Renal cortex interstitium (tissue), 11 donors: ENCODE measurements around the gene RPTOR. TPM values are rescaled to one million over a fixed set of nuclear protein-coding genes. Genes with fewer than 3 reads are reported as not detected.

Source experiments
- DNase-seq, 11 donors: peaks; one replicate each; pipeline ENCODE4 v3.0.0-alpha.2; 2013; ENCODE audit warnings: low read depth in 9 of 11, low spot score in 4 of 11; ENCODE audit errors: extremely low read depth in 1 of 11
- polyA plus RNA-seq, 3 donors: library from polyadenylated mRNA; unstranded; fragments of 120-200 nt; gene quantifications; one replicate each; pipeline ENCODE4 v1.2.1, GENCODE V29; 2013; ENCODE audit not compliant: insufficient read length in 3 of 3

Gene RPTOR
- polyA plus RNA-seq, 3 donors, result 17.2 to 22.5 (median 21.4) TPM

DNA sequence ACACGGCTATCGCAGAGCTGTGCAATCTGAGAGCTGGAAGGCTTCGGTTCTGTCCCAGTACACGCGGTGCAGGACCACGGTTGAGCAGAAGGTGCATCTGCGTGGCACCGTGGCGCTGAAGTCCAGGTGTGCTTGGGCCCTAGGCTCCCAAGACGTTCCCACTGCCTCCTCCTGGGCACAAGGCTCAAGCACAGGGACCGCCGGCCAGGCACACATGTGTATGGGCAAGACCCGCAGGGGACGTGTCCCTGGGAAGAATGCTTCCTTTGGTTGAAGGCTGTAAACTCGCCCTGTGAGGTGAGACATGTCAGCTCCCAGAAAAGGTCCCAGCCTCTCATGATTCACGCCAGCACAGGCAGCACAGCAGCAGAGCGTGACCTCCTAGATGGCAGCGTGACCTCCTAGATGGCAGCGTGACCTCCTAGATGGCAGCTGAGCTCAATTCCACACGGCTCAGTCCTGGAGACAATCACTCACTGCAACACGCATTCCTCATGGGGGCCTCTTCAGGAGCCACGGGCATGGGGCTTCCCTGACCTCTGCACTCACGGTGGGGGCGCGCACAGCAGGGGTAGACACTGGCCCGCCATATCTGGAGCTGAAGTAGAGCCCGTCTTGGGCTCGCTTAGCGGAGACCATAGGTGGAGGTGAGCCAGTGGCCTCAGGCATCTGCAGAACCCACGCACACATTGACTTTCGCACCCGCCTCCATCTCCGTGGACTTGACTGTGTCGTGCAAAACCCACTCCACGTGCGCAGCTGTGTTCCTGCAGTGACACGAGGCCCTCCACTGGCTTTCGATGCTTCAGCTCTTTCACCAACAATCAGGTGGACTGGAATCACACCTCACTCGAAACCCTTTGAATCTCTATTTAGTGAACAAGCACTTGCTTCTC, 362.0 kb downstream of the RPTOR start:
- no peak for DNase-seq

DNA sequence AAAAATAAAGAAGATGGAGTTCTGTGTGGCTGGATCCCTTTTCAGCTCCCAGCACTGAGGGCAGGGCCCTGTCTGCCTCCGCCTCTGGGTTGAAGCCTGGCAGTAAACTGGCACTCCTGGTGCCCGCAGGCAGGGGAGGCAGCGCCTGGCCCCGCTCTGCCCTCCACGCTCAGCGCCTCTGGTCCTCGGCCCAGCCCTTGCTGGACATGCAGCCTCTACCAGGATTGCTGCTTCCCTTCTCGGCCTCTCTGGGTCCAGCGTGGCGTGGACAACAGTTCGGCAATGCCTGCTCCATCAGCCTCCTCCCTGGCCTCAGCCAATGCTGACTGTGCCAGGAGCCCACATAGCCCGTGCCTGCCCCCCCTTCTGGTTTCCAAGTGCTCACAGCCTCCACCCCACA, 362.6 kb downstream of the RPTOR start:
- no peak for DNase-seq

DNA sequence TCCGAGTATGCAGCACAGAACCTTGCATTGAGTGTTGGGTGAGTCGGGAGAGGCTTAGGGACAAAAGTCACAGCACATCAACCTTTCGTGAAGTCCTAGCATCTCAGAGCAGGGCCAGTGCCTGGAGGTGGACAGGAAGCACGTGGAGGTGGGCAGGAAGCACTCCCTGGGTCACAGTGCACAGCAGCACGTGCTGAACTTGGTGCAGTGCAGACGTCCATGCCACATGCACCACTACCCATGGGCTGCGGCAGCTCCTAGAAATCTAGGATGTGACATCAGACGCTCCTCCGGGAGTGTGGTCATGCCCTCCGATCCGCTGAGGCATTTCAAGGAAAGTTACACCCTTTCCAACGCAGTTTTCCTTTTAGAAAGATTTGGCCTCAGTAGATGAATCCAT, 363.6 kb downstream of the RPTOR start:
- no peak for DNase-seq

DNA sequence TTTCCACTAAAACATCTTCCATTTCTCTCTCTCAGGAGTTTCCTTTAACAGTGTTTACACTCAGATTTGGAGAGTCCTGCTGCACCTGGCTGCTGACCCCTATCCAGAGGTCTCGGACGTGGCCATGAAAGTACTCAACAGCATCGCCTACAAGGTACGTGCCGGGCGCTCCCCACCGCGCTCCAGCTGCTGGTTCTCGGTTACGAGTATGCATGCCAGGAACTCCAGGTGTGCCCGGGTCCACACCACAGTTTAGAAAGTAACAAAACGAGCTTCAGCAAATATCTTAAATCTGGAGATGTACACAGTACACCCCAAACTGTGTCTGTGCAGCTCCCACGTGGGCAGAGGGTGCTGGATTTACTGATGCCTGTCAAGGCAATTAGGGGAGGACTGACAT, 364.1 kb downstream of the RPTOR start:
- DNase-seq, result no peak

DNA sequence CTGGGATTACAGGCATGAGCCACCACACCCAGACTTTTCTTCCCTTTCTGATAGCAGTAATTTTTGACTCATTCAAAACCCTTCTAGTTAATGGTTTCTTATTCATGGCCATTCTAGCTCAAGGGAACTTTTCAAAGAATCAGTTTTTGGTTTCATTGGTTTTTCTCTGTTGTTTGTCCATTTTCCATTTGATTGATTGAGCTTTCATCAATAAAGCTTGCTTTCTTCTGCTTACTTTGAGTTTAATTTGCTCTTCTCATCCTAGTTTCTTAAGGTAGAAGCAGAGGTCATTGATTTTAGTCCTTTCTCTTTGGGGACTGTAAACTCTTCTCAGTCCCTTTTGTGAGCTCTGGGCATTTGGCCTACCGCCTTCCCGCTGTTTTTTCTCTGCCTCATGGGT, 365.0 kb downstream of the RPTOR start:
- no peak for DNase-seq

DNA sequence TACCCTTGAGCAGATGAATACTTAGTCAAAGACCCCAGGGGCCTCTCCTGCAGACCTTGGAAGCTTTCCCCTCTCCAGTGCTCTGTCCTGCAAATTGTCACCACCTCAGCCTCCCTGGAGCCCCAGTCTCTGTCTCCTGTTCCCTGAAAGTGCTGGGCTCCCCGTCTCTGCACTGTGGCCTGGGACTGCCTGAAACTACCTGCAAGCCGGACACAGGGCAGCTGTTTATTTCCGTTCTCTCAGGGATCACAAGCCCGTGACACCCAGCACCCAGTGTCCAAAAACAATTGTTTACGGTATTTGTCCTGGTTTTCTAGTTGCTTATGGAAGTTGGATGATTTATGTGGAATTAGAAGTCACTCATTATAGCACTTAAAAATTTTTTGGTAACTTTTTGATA, 365.4 kb downstream of the RPTOR start:
- DNase-seq, result no peak

DNA sequence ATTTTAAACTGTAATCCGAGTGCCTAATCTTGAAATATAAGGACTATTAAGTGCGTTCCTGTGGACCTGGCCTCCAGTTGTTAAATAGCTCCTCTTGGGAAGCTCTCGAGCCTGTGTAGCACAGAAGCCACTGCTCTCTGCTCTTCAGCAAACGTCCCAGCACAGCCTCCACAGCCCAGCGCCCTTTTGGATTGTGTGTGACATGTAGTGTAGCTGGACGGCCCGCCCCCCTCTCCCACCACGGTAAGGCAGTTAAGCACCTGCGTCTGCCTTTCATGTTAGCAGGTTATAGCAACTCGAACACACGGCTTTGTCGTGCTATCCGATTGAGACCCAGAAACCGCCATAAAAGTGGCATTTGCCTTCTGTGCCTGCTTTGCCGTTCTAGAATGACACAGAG, 367.8 kb downstream of the RPTOR start:
- no peak for DNase-seq

DNA sequence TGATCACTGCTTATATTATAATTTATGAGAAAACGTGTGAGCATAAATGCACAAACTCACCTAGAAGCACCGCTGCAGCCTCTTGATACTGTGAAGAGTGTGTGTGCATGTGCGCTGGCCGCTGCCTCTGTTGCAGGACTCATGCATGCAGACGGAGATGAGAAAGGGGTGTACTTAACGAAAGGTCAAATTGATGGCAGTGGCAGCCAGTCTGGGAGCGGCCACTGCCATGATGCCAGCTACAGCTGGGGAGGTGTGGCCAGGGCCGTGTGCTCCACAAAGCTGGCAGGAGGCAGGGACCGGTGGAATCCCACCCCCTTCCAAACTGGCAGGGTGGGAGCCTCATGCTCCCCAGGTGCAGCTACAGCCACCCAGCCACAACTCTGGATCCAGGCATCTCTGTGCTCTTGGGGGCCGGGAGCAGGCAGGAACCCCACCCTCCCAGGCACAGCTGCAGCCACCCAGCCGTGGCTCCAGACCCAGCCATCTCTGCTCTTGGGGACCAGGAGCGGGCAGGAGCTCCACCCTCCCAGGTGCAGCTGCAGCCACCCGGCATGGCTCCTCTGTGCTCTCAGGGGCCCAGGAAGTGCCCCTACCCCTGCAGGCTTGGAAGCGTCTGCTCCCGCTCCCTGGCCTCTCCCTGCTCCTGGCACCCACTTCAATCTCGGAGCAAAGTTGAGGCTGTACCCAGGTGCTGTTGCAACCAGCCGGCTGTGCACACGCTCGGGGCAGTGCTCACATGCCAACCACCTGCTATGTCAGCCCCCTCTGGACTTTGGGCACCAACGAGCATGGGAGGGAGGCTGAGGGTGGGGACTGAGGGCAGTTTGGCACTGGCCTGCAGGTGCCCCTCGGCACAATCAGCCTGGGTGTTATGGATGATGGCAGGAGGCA, 369.5 kb downstream of the RPTOR start:
- no peak for DNase-seq

DNA sequence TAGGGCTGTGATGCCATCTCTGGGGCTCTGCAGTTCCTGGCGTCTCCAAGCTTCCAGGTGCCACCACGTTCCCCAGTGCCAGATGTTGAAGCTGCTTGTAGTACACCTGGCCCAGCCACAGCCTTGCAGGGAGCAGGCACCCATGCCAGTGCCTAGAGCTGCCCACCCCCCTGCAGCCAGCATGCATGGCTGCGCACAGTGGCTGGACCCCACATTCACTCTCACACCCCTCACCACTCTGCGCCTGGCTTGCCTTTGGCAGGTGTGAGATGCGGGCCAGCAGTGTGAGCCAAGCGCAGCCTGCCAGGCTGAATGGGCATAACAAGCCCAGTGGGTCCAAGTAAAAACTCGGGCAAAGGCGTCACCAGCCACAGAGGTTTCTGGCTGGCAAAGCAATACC, 371.6 kb downstream of the RPTOR start:
- DNase-seq, result no peak

DNA sequence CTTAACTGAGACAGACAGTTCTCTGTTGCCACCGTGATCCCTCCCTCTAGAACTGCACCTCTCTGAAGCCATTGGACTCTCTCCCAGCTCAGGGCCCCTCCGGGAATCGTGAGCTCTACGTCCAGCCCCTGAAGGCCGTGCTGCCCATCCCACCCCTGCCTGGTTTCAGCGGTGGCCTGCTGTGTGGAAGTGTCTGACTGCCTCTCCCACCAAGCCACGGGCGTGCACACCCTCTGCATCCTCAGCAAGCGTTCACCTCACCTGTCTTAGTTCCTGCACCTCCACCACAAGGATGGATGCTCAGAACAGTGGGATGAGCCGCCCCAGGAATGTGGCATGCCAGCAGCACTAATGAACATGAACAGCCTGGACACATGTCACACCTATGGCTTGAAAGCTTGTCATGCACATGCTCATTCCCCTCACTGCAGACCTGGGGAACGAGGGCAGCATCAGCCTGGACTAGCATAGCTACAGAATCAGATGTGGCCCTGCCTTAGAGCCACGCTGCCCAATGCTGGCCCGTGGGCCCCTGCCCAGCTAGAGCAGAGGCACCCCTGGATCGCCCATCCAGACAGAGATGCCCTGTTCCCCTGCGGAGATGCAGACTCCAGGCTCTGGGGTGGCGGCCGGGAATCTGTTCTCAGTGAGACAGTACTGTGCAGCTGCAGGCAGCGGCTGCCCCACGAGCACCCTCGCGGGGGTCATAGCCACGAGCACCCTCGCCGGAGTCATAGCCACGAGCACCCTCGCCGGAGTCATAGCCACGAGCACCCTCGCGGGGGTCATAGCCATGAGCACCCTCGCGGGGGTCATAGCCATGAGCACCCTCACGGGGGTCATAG, 373.3 kb downstream of the RPTOR start:
- DNase-seq, result no peak

DNA sequence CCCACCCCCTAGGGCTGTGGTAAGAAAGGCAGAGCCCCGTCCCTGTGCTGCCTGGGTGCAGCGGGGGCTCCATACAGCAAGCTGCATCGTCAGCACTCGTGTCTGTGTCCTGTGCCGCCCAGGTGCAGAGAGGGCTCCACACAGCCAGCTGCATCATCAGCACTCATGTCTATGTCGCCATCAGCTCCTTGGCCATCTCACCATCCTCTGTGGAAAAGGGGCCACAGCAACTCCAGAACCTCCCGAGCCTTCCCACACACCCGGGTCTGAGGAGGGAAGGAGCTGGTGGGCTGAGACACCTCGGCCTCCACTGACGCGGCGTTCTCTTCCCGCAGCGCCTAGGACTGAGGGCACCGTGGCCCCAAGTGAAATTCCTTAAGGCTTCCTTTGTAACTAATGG, 374.1 kb downstream of the RPTOR start:
- no peak for DNase-seq

DNA sequence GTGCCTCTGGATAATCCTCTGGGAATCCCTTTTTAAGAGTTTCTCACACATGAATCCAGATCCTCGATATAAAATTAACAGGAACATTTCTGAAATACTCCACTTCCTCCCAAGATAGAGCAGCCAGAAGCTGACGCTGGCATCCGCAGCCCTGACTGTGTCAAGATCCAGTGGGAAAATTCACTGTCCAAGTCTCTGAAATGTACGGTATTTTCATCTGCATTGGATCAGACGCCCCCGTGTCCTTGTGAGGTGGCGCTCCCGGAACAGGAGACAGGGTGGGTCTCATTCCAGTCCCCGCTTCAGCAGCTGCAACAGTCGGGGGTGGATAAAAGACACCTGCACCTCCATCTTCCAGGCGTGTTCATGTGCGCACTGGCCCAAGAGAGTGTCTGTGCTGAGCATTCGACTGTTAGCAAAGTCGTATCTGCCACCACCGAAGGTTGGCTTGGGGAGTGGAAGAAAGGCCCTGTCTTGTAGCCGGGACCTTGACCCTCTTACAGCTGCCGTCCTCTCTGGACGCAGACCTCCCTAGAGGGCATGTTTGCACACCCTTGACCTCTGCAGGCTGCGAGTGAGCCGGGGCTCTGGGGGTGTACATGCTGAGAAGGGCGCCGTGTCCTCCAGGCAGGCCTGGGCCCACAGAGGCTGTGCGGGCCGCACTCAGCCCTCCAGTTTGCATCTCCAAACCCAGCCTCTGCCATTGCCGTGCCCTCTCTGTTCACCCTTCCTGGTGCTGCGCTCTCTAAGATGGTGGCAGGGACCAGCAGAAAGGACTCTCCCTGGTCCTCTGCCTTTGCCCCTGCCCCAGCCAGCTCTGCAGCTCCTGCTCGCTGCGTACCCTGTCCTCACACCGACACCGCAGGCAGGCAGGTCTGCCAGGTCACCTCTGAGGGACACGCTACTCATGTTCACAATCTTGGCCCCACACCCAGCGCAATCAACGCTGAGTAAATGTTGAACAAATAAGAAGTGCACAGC, 375.0 kb downstream of the RPTOR start:
- DNase-seq, result no peak

DNA sequence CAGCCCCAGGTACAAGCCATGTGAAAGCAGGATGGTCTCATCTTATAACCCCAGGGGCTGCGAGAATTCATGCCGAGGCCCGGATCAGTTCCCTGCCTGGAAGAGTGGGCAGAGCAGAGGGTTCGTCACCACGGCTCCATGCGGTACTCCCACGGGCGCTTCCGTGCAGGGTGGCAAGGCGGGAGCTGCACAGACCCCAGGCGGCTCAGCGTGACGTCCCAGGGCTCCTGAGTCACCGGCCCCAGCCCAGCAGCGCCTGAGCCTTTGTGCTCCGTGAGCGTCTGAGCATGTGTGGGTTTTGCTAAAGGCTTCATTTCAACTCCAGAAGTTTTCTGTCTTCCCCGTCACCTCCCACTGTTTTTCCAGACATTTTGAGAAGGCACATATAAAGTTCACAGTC, 375.8 kb downstream of the RPTOR start:
- DNase-seq, result peak in 6 of 11 donors; percentile 52 to 72 (median 68)

DNA sequence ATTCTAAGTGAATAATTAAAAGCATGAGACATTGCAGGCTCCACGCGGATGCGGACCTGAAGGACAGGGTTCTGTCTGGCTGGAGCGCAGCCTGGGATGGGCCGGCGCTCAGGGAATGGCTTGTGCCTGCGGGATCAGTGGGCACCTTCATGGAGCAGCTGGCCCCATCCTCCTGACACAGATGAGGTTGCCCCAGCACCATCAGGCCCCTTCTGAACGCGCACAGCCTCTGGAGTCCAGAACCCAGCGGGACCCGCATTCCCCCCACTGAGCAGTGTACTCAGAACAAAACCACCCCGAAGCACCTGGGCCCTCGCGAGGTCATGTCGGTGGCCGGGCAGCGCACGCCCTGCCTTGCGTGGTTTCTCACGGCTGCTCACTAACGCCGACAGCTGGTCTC, 376.5 kb downstream of the RPTOR start:
- DNase-seq, result no peak

DNA sequence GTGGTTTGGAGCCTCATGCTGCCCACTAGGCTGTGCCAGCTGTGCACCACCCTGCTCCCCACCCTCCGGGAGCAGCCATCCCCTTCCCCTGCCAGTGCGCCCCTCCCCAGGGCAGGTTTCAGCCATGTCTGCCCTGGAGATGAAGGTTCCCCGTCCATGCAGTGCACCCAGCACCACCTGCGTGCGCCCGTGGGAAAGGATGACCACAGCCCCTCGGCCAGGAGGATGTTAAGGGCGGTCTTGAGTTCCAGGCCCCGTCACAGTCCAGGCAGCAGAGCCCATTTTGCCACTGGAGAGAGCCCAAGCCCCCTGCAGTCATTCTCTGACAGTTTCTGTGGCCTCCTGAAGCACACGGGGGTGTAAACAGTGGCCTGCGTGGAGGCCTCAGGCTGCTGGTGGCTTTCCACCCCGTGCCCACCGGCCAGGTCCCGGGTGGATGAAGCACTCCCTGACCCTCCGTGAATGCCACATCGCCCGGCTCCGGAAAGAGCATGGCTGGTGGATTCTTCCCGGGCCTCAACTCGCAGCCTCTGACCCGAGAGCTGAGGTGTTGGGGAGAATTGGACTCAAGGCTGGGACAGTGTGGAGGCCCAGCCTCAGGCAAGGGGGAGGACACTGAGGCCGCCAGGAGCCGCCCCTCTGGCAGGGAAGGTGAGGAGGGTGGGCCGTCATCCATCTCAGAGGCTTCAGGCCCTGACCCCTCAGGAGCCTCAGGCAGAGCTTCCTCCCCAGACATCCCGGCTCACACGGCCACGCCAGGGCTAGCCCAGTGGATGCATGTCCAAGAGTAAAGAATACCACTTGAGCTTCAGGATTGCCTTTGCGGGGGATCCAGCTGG, 377.3 kb downstream of the RPTOR start:
- no peak for DNase-seq

DNA sequence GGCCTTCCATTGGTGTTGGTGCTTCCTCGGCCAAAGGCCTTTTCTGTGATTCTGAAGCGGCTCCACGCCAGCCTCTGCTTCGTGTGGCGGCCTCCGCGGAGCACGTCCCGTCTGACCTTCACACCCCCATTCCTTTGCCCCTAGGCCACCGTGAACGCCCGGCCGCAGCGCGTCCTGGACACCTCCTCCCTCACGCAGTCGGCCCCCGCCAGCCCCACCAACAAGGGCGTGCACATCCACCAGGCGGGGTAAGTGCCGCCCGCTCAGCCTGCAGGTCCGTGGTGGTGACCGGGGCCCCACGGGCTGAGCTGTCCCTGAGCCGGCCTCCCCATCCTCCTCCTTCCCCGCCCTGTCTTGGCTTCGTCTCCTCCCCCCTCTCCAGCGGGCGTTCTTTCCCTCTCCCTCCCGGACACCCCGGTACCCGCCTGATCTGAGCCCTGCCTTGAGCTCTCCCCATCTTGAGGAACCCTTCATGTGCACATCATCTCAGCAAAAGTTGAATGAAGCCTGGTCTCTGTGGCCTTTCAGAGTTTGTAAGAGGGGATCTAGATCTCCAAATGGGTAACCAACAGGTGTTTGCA, 378.0 kb downstream of the RPTOR start:
- no peak for DNase-seq
